GM21619 (cell line): ENCODE measurements around the gene SUSD5.

Experiments used
- ATAC-seq: cut with Tn5 transposase; IDR thresholded peaks from one replicate; pipeline ENCODE4 v1.9.1; 2021; ENCODE audit not compliant: unreplicated experiment

SUSD5 gene

DNA sequence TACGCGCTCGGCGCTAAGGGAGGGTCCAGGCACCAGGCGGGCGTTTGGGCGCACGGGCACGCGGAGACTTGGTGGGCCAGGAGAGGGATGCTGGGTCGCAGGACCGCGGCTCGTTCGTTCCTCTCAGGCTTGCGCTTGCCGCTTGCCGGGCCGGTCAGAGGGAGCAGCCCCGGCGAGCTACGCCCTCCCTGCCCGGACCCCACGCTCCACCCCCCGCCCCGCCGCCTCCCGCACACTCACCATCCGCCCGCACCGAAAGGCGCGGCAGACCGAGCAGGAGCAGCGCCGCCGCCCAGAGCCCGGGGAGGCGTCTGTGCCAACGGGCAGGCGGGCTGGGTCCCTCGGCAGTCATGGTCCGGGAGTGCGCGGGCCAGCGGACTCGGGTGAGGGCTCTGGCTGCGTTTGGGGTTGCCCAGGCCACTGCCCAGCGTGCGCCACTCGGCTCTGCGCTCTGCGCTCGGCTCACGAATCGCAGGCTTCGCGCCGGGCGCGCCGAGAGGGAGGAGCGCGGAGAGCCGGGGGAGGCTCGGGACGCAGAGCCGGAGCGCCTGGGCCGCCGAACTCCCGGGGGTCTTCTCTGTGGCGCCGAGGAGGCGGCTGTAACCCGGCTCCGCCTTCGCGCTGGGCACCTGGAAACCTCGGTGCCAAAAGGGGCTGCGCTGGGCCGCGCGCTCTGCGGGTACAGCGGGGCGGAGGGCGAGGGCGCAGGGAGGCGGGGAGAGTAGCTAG lies at the start of gene SUSD5:
SUSD5 (minus strand) TSS at position 365 of the 729 bp plus-strand sequence; CDS start at position 352, 13 bp downstream.
- ATAC-seq, result no peak

DNA sequence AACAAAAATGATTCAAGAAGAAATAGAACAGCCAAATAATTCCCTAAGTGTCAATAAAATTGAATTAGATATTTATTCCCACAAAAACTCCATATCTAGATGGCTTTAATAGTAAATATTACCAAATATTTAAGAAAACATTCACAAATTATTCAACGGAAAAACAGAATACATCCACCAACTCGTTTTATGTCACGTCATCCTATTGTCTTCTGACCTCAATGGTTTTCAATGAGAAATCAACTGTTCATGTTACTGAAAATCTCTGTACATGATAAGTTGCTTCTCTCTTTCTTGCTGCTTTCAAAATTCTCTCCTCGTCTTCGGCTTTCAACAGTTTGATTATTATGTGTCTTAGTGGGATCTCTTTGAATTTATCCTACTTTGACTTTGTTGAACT lies 41.5 kb upstream of the SUSD5 start:
- ATAC-seq, result no peak

DNA sequence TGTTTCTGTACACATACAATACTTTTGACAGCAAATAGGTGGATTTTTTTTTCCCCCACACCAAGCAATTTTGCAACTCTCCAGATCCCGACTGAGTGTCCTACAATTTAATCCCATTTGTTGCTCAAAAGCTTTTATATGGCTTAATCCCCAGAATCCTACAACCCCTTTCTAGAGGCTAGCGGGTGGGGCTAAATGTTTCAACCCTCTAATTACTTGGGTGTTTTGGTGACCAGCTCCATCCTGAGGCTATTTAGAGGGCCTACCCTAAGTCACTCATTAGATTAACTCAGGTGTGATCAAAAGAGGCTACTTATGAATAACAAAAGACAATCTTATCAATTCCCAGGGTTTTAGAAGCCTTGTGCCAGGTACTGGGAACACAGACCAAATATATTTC lies 37.6 kb upstream of the SUSD5 start:
- no peak for ATAC-seq

DNA sequence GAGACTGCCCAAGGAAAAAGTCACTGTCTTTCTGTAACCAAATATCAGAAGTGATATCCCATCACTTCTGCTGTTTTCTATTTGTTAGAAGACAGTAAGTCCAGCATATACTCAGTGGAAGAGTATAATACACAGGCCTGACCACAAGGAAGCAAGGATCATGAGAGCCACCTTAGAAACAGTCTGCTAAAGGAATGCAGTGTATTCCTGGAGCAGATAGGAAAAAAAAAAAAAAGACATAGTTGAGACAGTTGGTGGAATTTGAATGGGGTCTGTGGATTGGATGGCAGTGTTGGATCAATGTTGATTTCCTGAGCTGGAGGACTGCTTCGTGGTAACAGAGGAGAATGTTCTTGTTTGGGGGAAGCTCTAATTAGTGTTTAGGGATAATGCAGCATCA lies 32.1 kb upstream of the SUSD5 start:
- ATAC-seq, result no peak

DNA sequence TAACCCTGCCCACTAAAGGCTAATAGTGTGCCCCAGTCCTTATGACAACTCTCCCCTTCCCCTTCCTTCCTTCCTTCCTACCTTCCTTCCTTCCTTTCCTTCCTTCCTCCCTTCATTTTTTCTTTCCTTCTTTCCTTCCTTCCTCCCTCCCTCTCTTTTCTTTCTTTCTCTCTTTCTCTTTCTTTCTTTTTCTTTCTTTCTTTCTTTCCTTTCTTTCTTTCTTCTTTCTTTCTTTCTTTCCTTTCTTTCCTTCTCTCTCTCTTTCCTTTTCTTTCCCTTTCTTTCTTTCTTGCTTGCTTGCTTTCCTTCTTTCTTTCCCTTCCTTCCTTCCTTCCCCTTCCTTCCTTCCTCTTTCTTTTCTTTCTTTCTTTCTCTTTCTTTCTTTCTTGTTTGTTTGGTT lies 28.2 kb upstream of the SUSD5 start:
- no peak for ATAC-seq

DNA sequence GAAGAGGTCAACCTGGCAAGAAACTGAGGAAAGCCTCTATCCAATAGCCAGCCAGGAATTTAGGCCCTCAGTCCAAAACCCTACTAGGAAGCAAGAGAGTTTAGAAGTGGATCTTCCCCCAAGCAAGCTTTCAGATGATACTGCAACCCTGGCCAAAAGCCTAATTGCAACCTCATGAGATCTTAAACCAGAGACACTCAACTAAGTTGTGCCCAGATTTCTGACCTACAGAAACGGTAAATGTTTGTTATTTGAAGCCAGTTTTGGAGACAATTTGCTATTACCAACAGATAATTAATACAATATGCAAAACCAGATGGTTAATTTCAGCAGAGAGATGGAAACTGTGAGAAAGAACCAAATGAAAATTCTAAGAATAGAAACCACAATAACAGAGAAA lies 21.7 kb upstream of the SUSD5 start:
- no peak for ATAC-seq

DNA sequence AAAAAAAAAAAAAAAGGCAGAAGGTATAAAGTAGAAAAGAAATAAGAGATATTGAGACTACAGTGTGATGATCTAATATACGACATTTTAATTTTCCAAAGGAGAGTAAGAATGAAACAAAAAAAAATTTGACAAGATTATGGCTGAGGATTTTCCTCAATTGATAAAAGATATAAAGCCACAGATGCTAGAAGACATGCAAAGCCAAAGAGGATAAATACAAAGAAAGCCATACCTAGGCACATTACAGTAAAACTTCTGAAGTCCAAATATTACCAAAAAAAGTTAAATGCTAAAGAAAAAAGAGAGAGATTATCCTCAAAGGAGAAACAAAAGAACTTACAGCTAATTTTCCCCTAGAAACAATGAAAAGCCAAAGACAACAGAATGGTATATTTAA lies 20.3 kb upstream of the SUSD5 start:
- no peak for ATAC-seq

DNA sequence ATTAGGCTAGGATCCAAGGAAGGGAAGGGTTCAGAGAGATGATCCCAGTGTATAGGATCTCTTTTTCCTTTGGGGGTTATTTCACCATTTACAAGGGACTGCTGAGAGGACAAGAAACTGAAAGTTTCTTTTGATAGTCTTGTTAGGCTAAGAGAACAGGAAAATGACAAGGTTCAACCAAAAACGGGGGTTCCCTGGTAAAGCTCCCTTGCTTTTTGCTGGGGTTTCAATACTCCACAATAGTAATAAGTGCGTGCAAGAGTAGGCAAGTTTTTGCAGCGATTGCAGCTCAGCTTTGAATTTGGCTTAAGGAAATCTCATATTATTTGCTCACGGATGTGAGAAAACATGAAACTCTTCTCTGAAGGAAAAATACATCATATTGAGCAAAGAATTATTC lies 18.8 kb upstream of the SUSD5 start:
- ATAC-seq, result no peak

DNA sequence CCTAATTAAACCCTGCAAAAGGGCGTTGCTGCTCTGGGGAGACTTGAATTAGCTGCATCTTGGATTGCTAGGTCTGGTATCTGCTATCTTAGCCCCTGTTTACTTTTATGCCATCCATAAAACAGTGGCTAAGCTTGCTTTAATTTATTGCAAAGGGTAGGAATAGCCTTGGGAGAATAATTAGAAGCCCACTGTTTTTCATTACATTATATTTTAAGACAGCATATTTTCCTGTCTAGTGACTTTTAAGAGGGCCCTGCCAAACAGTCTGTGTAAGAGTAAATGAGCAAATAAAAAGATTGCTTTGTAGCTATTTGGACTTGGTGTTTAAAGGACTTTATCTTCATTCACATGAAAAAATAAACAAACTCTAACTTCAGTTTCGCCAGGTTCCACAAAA lies 17.4 kb upstream of the SUSD5 start:
- no peak for ATAC-seq

DNA sequence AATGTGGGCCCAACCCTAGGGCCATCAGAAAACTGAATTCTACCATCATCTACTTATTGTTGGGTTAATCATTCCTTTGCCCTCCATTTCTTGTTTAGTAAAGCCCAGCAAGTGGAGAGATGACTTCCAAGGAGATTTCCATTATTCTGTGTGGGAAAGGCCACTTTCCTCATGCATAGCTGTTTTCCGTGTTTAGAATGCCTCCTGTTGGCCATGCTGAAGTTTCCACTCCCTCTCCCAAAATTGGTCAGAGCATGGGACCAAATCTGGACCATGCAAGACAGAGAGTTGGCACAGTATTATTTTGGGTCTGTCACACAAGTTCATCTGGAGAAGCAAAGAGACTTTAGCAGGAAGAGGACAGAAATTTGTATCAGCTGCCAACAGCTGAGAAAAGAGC lies 15.3 kb upstream of the SUSD5 start:
- ATAC-seq, result no peak

DNA sequence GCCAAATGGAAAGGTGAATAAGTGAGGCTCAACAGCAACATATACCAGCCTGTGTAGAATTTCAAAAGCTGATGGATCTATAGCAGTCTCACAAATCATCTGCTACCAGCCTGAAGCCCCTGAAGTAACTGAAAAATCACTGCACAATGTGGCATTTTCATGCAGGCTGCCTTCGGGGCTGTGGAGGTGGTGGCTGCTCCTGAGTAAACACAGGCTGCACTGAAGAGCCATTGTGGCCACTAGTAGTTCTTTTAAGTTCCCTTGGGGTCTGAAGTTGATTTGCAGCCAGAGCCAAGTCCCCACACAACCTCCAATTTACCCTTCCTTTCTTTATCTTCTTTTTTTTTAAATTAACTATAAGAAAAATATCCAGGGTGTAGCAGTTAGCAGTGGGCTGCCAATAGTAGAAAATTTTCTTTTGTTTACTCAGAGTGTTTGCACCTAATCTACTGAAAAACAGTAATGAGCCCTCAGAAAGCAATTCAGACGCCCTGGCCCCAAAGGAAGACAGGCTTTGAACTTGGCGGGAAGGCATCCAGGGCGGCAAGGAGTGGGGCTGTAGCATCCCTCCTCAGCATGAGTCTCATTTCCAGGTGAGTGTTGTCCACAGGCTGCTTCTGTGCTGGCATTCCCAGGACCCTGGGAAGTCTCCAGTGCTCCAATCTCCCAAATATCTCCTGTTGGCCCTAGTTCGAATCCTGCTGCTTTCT lies 13.3 kb upstream of the SUSD5 start:
- ATAC-seq, result no peak

DNA sequence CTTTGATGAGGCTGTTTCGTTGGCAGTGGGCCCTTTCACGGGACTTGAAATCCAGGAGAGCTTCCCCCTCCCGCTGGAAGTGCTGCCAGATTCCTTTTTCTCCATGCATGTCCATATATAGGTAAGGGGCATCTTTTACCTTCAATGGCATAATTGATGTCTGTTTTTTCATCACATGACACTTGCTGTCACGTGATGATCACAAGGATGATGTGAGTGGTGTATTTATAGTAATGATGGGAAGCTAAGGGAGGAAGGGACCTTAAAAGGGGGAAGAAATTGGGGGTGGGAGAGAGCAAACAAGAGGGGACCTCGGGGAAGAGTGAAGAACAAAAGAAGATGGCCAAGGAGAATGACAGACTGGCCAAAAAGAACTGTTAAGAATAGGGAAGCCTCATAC lies 11.3 kb upstream of the SUSD5 start:
- no peak for ATAC-seq

DNA sequence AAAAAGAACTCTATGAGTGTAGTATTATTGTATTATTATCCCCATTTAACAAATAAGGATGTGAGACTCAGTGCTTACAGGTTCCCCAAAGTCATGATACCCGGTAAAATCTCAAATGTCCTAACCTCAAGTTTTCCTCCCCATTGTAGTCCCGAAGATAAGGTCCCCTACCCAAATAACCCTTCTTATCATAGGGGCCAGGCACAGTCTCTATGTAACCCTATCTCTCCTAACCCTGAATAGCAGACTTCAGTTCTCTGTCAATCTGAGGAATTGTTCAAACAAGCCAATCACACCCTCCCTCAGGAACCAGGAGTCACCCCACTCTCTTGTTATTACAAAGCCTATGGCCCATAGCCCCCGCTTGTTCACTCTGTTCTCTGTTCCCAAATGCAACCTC lies 10.5 kb upstream of the SUSD5 start:
- no peak for ATAC-seq

DNA sequence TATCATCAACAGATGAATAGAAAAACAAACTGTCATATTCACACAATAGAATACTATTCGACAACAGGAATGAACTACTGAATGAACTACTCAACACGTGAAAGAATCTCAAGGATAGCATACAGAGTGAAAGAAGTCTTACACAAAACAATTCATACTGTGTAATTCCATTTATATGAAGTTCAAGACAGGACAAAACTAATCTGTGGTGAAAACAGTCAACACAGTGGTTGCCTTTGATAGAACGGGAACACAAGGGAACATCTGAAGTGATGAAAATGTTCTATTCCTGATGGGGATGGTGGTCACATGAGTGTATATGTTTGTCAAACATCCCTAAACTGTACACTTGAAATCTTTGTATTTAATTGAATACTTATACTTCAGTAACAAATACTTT lies 2.6 kb upstream of the SUSD5 start:
- ATAC-seq, result no peak

DNA sequence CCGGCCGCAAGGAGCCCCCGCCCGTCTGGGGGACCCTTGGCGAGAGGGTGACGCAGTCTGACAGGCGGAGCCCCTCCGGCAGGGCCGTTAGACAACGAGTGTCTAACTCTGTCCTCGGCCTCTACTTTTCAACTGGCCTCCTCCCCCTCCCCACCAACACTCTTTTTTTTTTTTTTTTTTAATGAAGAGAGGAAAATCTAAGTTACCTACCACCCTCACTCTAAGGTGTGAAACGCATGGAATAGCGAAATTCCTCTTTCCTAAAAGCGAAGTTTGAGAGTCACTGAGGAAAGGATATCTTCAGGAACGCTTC lies 521 bp upstream of the SUSD5 start:
- no peak for ATAC-seq

DNA sequence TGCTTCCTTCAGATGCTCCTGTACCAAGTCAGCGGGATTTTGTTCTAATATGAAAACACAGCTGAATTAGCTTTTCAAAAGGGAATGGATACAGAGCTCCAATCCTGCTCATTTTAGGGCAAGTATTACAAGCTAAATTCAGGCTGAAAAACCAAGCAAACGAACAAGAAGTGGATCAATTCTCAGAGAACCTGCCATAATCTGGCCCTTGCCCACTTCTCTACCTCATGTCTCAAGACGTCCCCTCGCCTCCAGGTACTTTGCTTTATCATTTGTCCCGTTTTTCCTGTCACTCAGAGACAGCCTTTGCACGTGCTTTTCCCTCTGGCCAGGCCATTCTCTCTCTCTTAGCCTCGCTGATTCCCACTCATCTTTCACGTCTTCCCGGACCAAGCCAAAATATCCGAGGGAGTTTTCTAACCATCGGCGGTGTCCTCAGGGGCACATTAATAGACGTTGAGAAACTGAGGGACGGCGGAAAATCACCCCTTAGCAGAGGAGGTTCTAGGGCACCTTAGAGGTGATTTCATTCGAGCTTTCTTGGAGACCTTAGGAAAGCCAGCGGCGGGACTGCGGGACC lies 654 bp downstream of the SUSD5 start:
- ATAC-seq, result no peak

DNA sequence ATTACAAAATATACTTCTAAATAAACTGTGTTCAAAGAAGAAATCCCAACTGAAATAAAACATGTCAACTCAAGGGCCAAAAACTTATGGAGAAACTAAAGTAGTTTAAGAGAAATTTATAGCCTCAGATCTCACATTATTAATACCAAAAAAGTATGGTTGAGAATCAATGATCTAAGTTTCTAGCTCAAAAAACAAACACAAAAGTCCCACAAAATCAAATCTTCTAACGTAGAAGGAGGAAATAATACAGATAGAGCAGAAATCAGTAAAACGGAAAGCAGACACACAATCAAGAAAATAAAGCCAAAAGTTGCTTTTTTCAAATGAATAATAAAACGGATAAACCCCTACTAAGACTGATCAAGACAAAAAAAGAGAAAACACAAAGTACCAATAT lies 2.9 kb downstream of the SUSD5 start:
- ATAC-seq, result no peak

DNA sequence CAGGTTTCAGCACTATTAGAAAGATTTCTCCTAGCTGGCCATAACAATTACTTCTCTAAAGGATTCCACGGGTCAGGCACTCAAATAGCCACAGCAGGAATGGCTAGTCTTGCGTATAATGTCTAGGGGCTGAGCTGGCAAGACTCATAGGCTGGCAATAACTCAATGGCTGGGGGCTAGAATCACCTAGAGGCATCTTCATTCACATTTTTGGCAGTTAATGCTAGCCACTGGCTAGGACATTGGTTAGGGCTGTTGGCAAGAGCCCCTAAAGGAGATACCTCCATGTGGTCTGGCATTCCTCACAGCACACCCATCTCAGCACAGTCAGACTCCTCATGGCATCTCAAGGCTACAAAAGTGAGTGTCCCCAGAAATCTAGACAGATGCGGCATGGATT lies 6.2 kb downstream of the SUSD5 start:
- no peak for ATAC-seq

DNA sequence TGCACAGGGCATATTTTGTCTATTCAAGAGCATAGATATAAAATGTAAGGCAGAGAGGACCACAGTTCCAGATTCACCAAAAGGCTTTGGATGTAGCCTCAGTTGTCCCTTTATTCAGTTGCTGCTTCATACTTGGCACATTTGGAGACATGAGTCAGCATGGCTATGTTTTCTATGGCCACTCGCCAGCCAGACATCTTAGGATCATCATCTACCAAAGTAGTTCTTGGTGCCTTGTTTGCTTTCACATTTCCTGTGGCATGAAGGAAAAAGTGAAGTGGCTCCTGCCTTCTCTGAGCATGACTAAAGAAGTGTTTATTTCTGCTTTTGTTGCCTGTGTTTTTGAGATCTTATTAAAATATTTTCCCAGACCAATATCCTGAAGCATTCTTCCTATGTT lies 7.2 kb downstream of the SUSD5 start:
- no peak for ATAC-seq

DNA sequence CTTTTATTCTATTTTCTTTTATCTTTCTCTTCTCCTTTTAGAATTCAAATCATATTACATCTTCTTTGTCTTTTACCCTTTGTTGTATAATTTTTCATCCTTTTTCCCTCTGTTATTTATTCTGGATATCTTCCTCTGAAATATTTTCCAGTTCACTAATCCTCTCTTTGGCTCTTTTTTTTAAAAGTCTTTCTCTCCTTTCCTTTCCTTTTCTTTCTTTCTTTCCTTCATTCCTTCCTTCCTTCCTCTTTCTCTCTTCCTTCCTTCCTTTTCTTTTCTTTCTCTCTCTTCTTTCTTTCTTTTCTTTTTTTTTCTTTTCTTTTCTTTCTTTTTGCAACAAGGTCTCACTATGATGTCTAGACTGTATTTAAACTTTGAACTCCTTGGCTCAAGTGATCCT lies 9.3 kb downstream of the SUSD5 start:
- no peak for ATAC-seq

DNA sequence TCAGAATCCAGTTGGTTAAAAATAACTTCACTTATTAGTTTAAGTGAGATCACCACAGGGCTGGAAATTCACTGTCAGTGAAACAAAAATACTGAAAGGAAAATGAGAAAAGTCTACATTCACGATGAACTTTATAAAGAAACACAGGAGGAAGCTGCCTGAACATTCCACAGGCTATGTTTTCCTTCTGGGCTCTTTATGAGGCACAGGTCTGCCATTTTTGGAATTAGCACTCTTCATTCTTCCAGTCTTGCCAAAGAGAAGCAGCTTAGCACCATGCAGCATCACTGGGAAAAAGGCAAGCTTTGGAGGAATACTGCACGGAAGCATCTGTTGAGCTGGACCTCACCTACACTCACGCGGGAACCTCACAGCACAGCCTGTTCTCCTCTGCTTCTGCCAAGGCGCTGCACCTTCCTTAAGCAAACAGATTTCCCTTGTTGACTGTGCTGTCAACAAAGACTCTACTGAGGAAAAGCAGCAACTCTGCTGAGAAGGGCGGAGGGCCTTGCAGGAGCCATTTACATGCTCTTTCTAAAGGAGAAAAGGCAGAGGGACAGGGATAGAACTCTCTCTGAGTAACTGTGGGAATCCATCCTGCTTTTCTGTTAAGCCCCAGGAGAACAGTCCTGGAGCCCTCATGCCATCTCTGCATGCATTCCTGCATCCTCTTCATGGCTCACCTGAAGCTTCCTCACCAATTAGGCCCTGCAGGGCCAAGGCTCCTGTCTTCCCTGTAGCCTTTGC lies 15.7 kb downstream of the SUSD5 start:
- no peak for ATAC-seq

DNA sequence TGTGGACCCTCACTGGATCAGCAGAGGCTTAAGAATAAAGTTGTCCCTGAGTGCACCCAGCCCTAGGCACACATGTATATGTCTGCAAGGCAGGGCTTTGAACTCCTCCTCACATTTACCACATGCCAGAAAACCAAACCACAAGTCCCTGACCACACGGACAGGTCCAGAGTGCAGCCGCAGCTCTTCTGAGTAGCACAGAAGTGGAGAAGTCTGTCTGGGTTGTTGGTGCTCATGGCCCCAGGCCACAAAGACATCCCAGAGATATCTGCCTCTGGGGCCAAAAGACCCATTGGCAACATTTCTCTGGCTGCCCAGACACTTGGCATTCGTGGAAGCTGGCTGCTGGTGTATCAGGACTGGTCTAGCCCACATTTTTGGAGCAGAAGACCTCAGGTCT lies 17.4 kb downstream of the SUSD5 start:
- no peak for ATAC-seq
